ENCODE data around the gene PLS1. TPM values are rescaled to one million over a fixed set of nuclear protein-coding genes. Genes with fewer than 3 reads are reported as not detected.
"Not testable (repeated sequence)": the region's sequence is repeated elsewhere in the genome, so short reads cannot be mapped to it uniquely, and the experiment has no call there.

Gene PLS1
- total and polyA plus RNA-seq, 11 donors = 0.80 to 3.7 (median 1.7) TPM

- TF ChIP-seq CTCF (IDR thresholded peaks at IDR 0.05) = no peak
- no peak for TF ChIP-seq POLR2A (IDR thresholded peaks at IDR 0.05)
- H3K36me3 ChIP-seq = no peaks in the 10 kb centered on the region
- ATAC-seq (no peak), DNase-seq (no peak)
- H3K4me1 ChIP-seq = no peaks in the 10 kb centered on the region
- no peaks in the 10 kb centered on the region for H3K9me3 ChIP-seq
- intact Hi-C loops (cut with DNase I) = loop anchor here (5.0 to 10.0 kb wide), 6 partner anchors 134 to 404 kb away; partner anchors contain the start of gene TRPC1 (in 3 of the 10)
- no peak overlapping the region for H3K4me3 ChIP-seq
- peaks cover 0 to 3% (median 0%) of the 10 kb centered on the region in 9 donors for H3K27me3 ChIP-seq
- H3K27ac ChIP-seq = no peak overlapping the region
- 65 to 82% (median 74%) methylated on average over 1 of the region's 1 CpG for WGBS, 4 donors
Measured at GRCh38 chr3:142588703-142589102, 7.5 kb upstream of the PLS1 start.

GRCh38 chr3:142592268-142592667 is 3.9 kb upstream of the PLS1 start:
- WGBS, 4 donors = 95 to 99% (median 96%) methylated on average over 7 of the region's 7 CpGs
- not testable (repeated sequence) for H3K36me3 ChIP-seq, ATAC-seq, H3K27ac ChIP-seq, DNase-seq, H3K27me3 ChIP-seq, H3K9me3 ChIP-seq, H3K4me3 ChIP-seq
- peaks cover 0 to 15% (median 4%) of the 10 kb centered on the region in 12 donors for H3K4me1 ChIP-seq
- intact Hi-C loops (cut with DNase I) = loop anchor here in 2 of 10 donors (10.0 kb wide), 2 partner anchors 133 to 233 kb away; partner anchors contain the start of gene TRPC1 (in 1 of the 2)

- H3K36me3 ChIP-seq = no peaks in the 10 kb centered on the region
- 13 to 29% (median 19%) methylated on average over 1 of the region's 1 CpG for WGBS, 4 donors
- H3K4me1 ChIP-seq = peaks cover 0 to 17% (median 4%) of the 10 kb centered on the region in 12 donors
- H3K4me3 ChIP-seq = peak overlapping the region in 2 of 12 donors; percentile 61 to 75
- no peaks in the 10 kb centered on the region for H3K9me3 ChIP-seq
- TF ChIP-seq CTCF (IDR thresholded peaks at IDR 0.05) = no peak
- TF ChIP-seq POLR2A (IDR thresholded peaks at IDR 0.05) = no peak
- no peaks in the 10 kb centered on the region for H3K27me3 ChIP-seq
- intact Hi-C loops (cut with DNase I) = loop anchor here in 5 of 10 donors (5.0 to 10.0 kb wide), 3 partner anchors 127 to 230 kb away; partner anchors contain the start of gene TRPC1 (in 4 of the 5)
- DNase-seq (no peak), ATAC-seq (no peak)
- H3K27ac ChIP-seq = peak overlapping the region in 4 of 12 donors; percentile 46 to 70 (median 58)
Measured at GRCh38 chr3:142595141-142595540, 1.1 kb upstream of the PLS1 start.

GRCh38 chr3:142595581-142595950 is 627 bp upstream of the PLS1 start:
- ATAC-seq = peak in 2 of 4 donors; percentile 50 to 51
- intact Hi-C loops (cut with DNase I) = loop anchor here in 5 of 10 donors (5.0 to 10.0 kb wide), 3 partner anchors 127 to 229 kb away; partner anchors contain the start of gene TRPC1 (in 4 of the 5)
- TF ChIP-seq CTCF (IDR thresholded peaks at IDR 0.05) (no peak), POLR2A (IDR thresholded peaks at IDR 0.05) (no peak)

More at GRCh38 chr3:142595581-142595950, 627 bp upstream of the PLS1 start:
- 12 to 17% (median 13%) methylated on average over 7 of the region's 7 CpGs for WGBS, 4 donors
- peak overlapping the region in 11 of 12 donors; percentile 11 to 70 (median 46) for H3K27ac ChIP-seq
- no peak for DNase-seq
- H3K4me3 ChIP-seq = peak overlapping the region; percentile 61 to 86 (median 72)
- H3K36me3 ChIP-seq = no peaks in the 10 kb centered on the region
- no peaks in the 10 kb centered on the region for H3K9me3 ChIP-seq
- peaks cover 0 to 17% (median 4%) of the 10 kb centered on the region in 12 donors for H3K4me1 ChIP-seq
- no peaks in the 10 kb centered on the region for H3K27me3 ChIP-seq

All from heart left ventricle (tissue), 16 donors.